ACC112 (cell line): ENCODE measurements around the gene SLC35F1.
"Not testable (repeated sequence)": the region's sequence is repeated elsewhere in the genome, so short reads cannot be mapped to it uniquely, and the experiment has no call there.

Source experiments
- H2AFZ ChIP-seq: fragments of 200-600 bp; sonication (generic); one replicate; pipeline ENCODE4 v1.6.0; 2017; ENCODE audit warnings: antibody characterized with exemption, low read length; ENCODE audit not compliant: unreplicated experiment
- H3K27ac ChIP-seq: fragments of 200-600 bp; sonication (generic); 2 replicates; pipeline ENCODE4 v1.5.1; 2014; ENCODE audit warnings: low read depth, mild to moderate bottlenecking, antibody characterized with exemption, low read length, moderate library complexity
- H3K27me3 ChIP-seq: fragments of 200-600 bp; sonication (generic); 2 replicates; pipeline ENCODE4 v1.6.1; 2014; ENCODE audit warnings: mild to moderate bottlenecking, antibody characterized with exemption, low read length, moderate library complexity, mixed read lengths; ENCODE audit not compliant: insufficient read depth
- H3K36me3 ChIP-seq: fragments of 200-600 bp; sonication (generic); 2 replicates; pipeline ENCODE4 v1.6.1; 2016; ENCODE audit warnings: mild to moderate bottlenecking, antibody characterized with exemption, low read length, moderate library complexity, mixed read lengths; ENCODE audit not compliant: insufficient read depth
- H3K4me1 ChIP-seq: fragments of 200-600 bp; sonication (generic); one replicate; pipeline ENCODE4 v1.6.1; 2016; ENCODE audit warnings: low read length, mixed read lengths; ENCODE audit not compliant: insufficient read depth, unreplicated experiment, control insufficient read depth
- H3K4me3 ChIP-seq: fragments of 200-600 bp; sonication (generic); 2 replicates; pipeline ENCODE4 v1.5.1; 2014; ENCODE audit warnings: mild to moderate bottlenecking, low read depth, low read length
- H3K79me2 ChIP-seq: fragments of 200-600 bp; sonication (generic); one replicate; pipeline ENCODE4 v1.6.0; 2016; ENCODE audit warnings: low read length; ENCODE audit not compliant: control insufficient read depth, unreplicated experiment, insufficient read depth

The SLC35F1 gene

GRCh38 chr6:117990151-117990550 is 83.1 kb downstream of the SLC35F1 start:
- Histone ChIP-seq H3K4me3 (no peak overlapping the region), H3K36me3 (no peaks in the 10 kb centered on the region), H3K27ac (no peak overlapping the region), H2AFZ (no peak overlapping the region), H3K79me2 (no peaks in the 10 kb centered on the region), H3K27me3 (no peaks in the 10 kb centered on the region), H3K4me1 (no peaks in the 10 kb centered on the region)

DNA sequence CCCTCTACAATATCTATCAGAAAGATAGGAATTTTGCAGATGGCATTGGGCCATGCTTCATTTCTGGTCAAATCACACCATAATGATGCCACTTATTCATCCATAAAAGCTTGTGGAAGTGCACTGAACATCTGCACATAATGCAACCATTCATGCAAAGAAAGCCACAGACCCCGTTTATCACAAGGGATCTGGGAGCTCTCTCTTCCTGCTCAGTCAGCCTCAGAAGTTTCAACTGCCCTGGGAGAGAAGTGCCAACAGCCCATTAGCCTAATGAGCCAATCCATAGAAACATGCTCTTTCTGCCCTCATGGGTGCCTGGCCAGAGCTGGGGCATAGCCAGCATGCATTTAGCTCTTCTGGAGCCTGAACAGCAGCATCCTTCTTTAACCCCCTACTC is 85.8 kb downstream of the SLC35F1 start:
- H3K27me3 ChIP-seq = no peaks in the 10 kb centered on the region
- H3K4me3 ChIP-seq = no peak overlapping the region
- H3K36me3 ChIP-seq = no peaks in the 10 kb centered on the region
- H2AFZ ChIP-seq = no peak overlapping the region
- no peaks in the 10 kb centered on the region for H3K79me2 ChIP-seq
- H3K27ac ChIP-seq = no peak overlapping the region
- no peaks in the 10 kb centered on the region for H3K4me1 ChIP-seq

- Histone ChIP-seq H2AFZ (no peak overlapping the region), H3K27me3 (no peaks in the 10 kb centered on the region), H3K4me3 (no peak overlapping the region), H3K79me2 (no peaks in the 10 kb centered on the region), H3K27ac (no peak overlapping the region), H3K36me3 (no peaks in the 10 kb centered on the region), H3K4me1 (no peaks in the 10 kb centered on the region)
These were observed 105.9 kb downstream of the SLC35F1 start for GRCh38 chr6:118012944-118013343.

DNA sequence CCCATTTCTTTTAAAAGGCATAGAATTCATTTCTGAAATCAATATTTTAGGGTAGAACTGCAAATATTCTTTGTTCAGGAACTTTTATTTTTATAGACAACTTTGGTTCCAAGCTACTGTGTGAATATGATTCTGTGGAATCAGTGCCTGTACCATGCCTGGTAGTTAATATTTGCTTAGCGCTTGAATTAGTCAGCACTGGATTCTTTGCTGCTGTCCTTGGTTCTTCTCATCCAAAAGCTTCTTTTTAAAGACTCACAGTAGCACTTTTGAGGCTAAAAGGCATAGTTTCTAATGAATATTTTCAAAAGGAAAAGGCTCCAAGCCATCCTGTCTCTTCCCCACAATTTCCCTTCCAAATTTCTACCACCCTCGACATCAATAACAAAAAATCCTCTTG is 109.5 kb downstream of the SLC35F1 start:
- H3K79me2 ChIP-seq = no peaks in the 10 kb centered on the region
- no peaks in the 10 kb centered on the region for H3K27me3 ChIP-seq
- no peak overlapping the region for H2AFZ ChIP-seq
- no peak overlapping the region for H3K27ac ChIP-seq
- H3K4me3 ChIP-seq = no peak overlapping the region
- no peaks in the 10 kb centered on the region for H3K36me3 ChIP-seq
- H3K4me1 ChIP-seq = no peaks in the 10 kb centered on the region

- Histone ChIP-seq H3K4me3 (no peak overlapping the region), H2AFZ (no peak overlapping the region), H3K27me3 (no peaks in the 10 kb centered on the region), H3K36me3 (no peaks in the 10 kb centered on the region), H3K27ac (no peak overlapping the region), H3K4me1 (no peaks in the 10 kb centered on the region), H3K79me2 (no peaks in the 10 kb centered on the region)
These were observed 110.3 kb downstream of the SLC35F1 start for GRCh38 chr6:118017301-118017848.

DNA sequence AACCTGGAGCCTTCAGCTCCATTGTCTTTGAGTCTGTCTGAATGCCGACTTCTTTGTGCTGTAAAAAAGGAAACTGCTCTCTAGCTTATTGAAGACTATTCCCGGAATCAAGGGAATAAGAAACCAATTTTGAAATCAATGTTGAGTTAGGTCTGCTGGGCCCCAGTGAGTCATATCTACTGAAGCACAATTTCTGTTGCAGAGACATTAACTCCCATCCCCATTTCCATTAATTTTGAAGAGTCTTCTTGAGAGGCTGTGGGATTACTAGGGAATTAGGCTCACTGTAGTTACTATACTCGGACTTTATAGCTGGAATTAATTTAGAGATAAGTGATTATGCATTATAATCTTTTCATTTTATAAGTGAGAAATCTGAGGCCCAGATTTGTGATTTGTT is 116.7 kb downstream of the SLC35F1 start:
- Histone ChIP-seq H3K79me2 (no peaks in the 10 kb centered on the region), H3K27me3 (no peaks in the 10 kb centered on the region), H2AFZ (no peak overlapping the region), H3K4me3 (no peak overlapping the region), H3K27ac (no peak overlapping the region), H3K4me1 (no peaks in the 10 kb centered on the region), H3K36me3 (no peaks in the 10 kb centered on the region)

GRCh38 chr6:118029967-118030366 is 122.9 kb downstream of the SLC35F1 start:
- H3K36me3 ChIP-seq = no peaks in the 10 kb centered on the region
- H3K27ac ChIP-seq = no peak overlapping the region

DNA sequence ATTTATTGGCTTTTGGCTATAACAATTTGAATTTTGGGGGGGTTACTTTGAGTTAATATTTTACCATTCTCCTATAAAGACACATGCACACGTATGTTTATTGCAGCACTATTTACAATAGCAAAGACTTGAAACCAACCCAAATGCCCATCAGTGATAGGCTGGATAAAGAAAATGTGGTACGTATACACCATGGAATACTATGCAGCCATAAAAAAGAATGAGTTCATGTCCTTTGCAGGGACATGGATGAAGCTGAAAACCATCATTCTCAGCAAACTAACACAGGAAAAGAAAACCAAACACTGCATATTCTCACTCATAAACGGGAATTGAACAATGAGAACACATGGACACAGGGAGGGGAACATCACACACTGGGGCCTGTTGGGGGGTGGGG is 130.4 kb downstream of the SLC35F1 start:
- not testable (repeated sequence) for H3K4me3 ChIP-seq, H2AFZ ChIP-seq, H3K27me3 ChIP-seq, H3K36me3 ChIP-seq, H3K79me2 ChIP-seq, H3K4me1 ChIP-seq, H3K27ac ChIP-seq

More at GRCh38 chr6:118029967-118030366, 122.9 kb downstream of the SLC35F1 start:
- Histone ChIP-seq H3K79me2 (no peaks in the 10 kb centered on the region), H2AFZ (no peak overlapping the region), H3K4me3 (no peak overlapping the region), H3K4me1 (no peaks in the 10 kb centered on the region), H3K27me3 (no peaks in the 10 kb centered on the region)

GRCh38 chr6:118042855-118043254 is 135.8 kb downstream of the SLC35F1 start:
- Histone ChIP-seq H3K4me3 (no peak overlapping the region), H3K36me3 (no peaks in the 10 kb centered on the region), H2AFZ (no peak overlapping the region), H3K79me2 (no peaks in the 10 kb centered on the region), H3K27ac (no peak overlapping the region), H3K4me1 (no peaks in the 10 kb centered on the region), H3K27me3 (no peaks in the 10 kb centered on the region)

GRCh38 chr6:118044275-118044674 is 137.2 kb downstream of the SLC35F1 start:
- H3K79me2 ChIP-seq = no peaks in the 10 kb centered on the region
- H3K4me3 ChIP-seq = no peak overlapping the region
- no peaks in the 10 kb centered on the region for H3K4me1 ChIP-seq
- H3K36me3 ChIP-seq = no peaks in the 10 kb centered on the region
- no peaks in the 10 kb centered on the region for H3K27me3 ChIP-seq
- H2AFZ ChIP-seq = no peak overlapping the region
- no peak overlapping the region for H3K27ac ChIP-seq

DNA sequence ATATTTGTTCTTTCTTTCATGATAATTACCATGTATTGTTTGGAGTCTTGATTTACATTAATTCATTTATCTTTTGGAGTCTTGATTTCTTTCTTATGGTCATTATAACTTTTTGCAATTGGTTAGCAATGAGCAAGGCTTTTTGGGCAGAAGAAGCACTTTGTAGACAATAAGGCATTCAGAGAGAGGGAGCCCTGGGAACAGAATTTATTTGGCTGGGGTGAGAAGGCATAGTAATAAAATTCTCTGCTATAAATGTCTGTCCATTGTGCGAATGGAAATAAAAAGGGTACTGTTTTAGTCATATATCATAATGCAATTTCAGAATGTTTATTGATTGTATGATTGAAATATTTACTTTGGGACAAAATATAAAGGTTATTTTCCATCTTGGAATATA is 147.0 kb downstream of the SLC35F1 start:
- no peak overlapping the region for H3K4me3 ChIP-seq

More for the DNA sequence above, 147.0 kb downstream of the SLC35F1 start:
- Histone ChIP-seq H3K4me1 (no peaks in the 10 kb centered on the region), H3K79me2 (no peaks in the 10 kb centered on the region), H2AFZ (no peak overlapping the region), H3K27ac (no peak overlapping the region), H3K27me3 (no peaks in the 10 kb centered on the region), H3K36me3 (no peaks in the 10 kb centered on the region)
